ENCODE results near the gene SVOPL.

DNA sequence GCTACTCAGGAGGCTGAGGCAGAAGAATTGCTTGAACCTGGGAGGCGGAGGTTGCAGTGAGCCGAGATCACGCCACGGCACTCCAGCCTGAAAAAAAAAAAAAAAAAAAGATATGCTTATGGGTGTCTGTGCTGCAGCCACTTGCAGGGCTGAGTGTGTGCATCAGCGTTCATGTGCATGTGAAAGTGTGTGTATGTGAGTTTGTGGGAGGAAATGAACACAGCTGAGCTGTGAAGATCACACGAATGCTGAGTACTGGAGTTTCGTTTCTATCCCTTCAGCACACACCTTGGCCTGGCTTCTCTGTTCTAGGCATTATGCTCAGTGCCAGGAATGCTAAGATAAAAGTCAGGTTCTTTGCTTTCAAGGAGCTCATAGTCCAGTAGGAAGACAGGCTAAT is 12.0 kb upstream of the SVOPL start:
- TF ChIP-seq U2AF2 (optimal IDR thresholded peaks at IDR 0.05; ENCODE audit: low read depth, low read length) (no peak), ZC3H8 (IDR thresholded peaks at IDR 0.05) (no peak), MCM2 (IDR thresholded peaks at IDR 0.05; ENCODE audit: low read depth) (no peak), SP1 (CRISPR knock-in tag; IDR thresholded peaks at IDR 0.05) (no peak), HCFC1 (IDR thresholded peaks at IDR 0.05; ENCODE audit: low read depth, low read length) (no peak), SREBF2 (CRISPR knock-in tag; IDR thresholded peaks at IDR 0.05) (no peak), MAFK (IDR thresholded peaks at IDR 0.05; ENCODE audit: low read length) (no peak), MYNN (IDR thresholded peaks at IDR 0.05) (no peak), MYNN (CRISPR knock-in tag; IDR thresholded peaks at IDR 0.05) (no peak)
- TF ChIP-seq, protein P1, sequence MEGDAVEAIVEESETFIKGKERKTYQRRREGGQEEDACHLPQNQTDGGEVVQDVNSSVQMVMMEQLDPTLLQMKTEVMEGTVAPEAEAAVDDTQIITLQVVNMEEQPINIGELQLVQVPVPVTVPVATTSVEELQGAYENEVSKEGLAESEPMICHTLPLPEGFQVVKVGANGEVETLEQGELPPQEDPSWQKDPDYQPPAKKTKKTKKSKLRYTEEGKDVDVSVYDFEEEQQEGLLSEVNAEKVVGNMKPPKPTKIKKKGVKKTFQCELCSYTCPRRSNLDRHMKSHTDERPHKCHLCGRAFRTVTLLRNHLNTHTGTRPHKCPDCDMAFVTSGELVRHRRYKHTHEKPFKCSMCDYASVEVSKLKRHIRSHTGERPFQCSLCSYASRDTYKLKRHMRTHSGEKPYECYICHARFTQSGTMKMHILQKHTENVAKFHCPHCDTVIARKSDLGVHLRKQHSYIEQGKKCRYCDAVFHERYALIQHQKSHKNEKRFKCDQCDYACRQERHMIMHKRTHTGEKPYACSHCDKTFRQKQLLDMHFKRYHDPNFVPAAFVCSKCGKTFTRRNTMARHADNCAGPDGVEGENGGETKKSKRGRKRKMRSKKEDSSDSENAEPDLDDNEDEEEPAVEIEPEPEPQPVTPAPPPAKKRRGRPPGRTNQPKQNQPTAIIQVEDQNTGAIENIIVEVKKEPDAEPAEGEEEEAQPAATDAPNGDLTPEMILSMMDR (IDR thresholded peaks at IDR 0.05 in 2 of 3, conservative IDR thresholded peaks at IDR 0.05 in 1 of 3; ENCODE audit: insufficient read depth in 2 of 3, low read depth in 1 of 3, low read length in 3 of 3), result no peak
- TF ChIP-seq, protein P2, sequence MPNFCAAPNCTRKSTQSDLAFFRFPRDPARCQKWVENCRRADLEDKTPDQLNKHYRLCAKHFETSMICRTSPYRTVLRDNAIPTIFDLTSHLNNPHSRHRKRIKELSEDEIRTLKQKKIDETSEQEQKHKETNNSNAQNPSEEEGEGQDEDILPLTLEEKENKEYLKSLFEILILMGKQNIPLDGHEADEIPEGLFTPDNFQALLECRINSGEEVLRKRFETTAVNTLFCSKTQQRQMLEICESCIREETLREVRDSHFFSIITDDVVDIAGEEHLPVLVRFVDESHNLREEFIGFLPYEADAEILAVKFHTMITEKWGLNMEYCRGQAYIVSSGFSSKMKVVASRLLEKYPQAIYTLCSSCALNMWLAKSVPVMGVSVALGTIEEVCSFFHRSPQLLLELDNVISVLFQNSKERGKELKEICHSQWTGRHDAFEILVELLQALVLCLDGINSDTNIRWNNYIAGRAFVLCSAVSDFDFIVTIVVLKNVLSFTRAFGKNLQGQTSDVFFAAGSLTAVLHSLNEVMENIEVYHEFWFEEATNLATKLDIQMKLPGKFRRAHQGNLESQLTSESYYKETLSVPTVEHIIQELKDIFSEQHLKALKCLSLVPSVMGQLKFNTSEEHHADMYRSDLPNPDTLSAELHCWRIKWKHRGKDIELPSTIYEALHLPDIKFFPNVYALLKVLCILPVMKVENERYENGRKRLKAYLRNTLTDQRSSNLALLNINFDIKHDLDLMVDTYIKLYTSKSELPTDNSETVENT (CRISPR knock-in tag; IDR thresholded peaks at IDR 0.05), result no peak
- TF ChIP-seq, protein P3, sequence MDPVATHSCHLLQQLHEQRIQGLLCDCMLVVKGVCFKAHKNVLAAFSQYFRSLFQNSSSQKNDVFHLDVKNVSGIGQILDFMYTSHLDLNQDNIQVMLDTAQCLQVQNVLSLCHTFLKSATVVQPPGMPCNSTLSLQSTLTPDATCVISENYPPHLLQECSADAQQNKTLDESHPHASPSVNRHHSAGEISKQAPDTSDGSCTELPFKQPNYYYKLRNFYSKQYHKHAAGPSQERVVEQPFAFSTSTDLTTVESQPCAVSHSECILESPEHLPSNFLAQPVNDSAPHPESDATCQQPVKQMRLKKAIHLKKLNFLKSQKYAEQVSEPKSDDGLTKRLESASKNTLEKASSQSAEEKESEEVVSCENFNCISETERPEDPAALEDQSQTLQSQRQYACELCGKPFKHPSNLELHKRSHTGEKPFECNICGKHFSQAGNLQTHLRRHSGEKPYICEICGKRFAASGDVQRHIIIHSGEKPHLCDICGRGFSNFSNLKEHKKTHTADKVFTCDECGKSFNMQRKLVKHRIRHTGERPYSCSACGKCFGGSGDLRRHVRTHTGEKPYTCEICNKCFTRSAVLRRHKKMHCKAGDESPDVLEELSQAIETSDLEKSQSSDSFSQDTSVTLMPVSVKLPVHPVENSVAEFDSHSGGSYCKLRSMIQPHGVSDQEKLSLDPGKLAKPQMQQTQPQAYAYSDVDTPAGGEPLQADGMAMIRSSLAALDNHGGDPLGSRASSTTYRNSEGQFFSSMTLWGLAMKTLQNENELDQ (CRISPR knock-in tag; IDR thresholded peaks at IDR 0.05; ENCODE audit: borderline replicate concordance), result no peak

Data from K562 (cell line).